ENCODE data around the gene DCDC2C.

DNA sequence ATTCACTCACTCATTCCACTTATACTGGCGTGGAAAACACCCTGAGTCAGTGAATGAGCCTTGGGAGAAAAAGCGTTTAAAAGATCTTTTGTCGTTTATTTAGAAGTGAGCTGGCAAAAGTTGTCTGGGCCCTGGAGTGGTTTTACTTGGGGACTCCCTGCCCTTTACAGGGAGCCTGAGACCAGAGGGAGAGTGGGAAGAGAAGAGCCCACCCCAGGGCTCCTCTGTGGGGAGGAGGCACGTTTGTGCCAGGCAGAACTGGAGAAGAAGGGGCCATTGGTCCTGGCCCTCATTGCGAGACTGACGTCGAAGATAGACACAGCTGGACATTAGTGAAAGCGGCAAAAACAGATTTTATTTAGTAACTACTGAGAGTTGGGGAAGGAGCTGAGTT lies 25.7 kb downstream of the DCDC2C start:
- TF ChIP-seq, protein P1, sequence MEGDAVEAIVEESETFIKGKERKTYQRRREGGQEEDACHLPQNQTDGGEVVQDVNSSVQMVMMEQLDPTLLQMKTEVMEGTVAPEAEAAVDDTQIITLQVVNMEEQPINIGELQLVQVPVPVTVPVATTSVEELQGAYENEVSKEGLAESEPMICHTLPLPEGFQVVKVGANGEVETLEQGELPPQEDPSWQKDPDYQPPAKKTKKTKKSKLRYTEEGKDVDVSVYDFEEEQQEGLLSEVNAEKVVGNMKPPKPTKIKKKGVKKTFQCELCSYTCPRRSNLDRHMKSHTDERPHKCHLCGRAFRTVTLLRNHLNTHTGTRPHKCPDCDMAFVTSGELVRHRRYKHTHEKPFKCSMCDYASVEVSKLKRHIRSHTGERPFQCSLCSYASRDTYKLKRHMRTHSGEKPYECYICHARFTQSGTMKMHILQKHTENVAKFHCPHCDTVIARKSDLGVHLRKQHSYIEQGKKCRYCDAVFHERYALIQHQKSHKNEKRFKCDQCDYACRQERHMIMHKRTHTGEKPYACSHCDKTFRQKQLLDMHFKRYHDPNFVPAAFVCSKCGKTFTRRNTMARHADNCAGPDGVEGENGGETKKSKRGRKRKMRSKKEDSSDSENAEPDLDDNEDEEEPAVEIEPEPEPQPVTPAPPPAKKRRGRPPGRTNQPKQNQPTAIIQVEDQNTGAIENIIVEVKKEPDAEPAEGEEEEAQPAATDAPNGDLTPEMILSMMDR (conservative IDR thresholded peaks at IDR 0.05; ENCODE audit: low read depth, low read length) = no peak
- TF ChIP-seq EZH2 (IDR thresholded peaks at IDR 0.05; ENCODE audit: borderline replicate concordance, low read depth, low read length, poor library complexity, severe bottlenecking) = no peak

Measured in A673 (cell line).